ENCODE data around the gene SPRED1.

SPRED1 gene

GRCh38 chr15:38252481-38253350, at the start of gene SPRED1:
TSS of gene SPRED1 (plus strand) at chr15:38252836. CDS start at chr15:38253186, 350 bp downstream.
- peak; percentile 35 for DNase-seq (ENCODE audit: low spot score)

- no peak for DNase-seq (ENCODE audit: low spot score)
Observed at GRCh38 chr15:38205526-38206272, 46.9 kb upstream of the SPRED1 start.

DNA sequence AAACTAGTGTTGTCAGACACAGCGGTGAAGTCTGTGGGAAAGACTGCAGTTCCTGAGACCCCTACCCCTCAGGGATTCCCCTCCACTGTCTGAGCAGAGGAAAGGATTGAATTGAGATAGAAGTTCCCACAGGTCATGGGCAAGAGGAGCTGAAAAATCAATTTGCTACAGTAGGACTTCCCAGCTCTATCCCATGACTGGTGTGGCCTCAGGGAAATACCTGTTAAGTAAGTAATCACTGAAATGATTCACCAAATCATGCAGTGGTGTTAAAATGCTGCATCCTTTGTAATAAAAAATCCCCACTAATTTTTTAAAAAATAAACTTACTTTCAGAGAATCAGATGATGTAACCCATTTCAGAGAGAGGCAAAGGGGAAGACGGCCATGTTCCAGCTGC, 45.0 kb upstream of the SPRED1 start:
- DNase-seq (ENCODE audit: low spot score), result no peak

DNA sequence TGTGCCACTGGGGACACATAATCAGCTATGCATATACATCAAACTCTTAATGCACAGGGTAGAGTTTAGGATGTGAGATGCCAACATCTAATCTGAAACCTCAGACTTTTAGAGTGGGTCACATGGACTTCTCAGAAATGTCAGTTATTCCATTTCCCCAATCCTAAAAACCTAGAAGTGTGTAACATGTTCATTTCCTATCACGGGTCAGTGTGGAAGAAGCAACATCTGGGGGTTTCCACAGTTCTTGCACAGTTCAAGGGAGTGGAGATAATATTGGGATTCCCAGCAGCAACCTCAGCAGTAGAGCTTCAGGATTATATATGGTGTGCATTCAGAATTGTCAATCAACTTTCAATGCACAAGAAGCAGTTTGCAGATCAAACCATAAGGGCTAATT, 44.4 kb upstream of the SPRED1 start:
- DNase-seq (ENCODE audit: low spot score), result no peak

DNA sequence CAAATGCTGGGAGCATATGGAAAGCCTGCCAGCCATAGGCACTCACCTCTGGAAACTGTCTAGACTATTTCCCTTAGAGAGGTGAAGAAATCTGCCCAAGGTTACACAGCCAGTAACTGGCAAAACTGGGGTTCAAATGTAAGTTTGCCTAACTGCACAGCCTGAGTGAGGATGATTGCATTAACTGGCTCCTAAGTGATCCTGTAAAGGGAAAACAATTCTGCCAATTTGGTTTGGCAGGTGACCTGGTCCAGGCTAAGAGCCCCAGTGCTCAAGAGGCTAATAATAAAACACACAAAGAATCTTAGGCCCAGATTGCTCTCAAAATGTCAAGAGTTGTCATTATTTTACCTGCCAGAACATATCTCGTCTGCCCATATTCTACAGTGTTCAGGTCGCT, 43.9 kb upstream of the SPRED1 start:
- no peak for DNase-seq (ENCODE audit: low spot score)

- DNase-seq (ENCODE audit: low spot score), result no peak
Observed at GRCh38 chr15:38211249-38211648, 41.4 kb upstream of the SPRED1 start.

- DNase-seq (ENCODE audit: low spot score), result no peak
Observed at GRCh38 chr15:38211811-38212210, 40.8 kb upstream of the SPRED1 start.

DNA sequence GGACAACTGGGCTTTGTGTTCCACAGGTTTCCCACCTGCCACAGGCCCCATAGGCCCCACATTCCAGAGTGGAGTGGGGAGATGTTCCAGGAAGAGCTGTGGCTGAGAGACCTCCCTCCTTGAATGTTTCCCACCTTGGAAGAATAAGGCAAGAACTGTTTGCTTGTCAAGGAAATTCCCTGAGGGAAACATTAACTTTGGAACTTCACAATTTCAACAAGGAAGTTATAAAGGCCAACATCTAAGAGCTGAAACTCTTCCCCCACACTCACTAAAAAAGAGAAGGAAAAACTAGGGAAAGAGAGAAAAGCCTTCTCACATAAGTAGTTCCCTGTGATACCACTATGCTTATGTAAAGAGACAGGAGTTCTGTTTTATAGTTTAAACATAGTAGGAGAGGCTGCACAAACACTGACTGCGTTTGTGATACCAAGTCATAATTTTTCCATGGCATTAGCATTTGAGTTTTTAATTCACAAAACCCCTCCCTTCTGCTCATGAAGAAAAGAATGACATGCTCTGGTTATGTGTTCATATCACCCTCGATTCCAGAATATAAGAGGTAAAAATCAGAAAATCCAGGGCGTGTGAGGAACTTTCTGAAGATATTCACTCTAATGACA, 39.8 kb upstream of the SPRED1 start:
- DNase-seq (ENCODE audit: low spot score), result no peak

DNA sequence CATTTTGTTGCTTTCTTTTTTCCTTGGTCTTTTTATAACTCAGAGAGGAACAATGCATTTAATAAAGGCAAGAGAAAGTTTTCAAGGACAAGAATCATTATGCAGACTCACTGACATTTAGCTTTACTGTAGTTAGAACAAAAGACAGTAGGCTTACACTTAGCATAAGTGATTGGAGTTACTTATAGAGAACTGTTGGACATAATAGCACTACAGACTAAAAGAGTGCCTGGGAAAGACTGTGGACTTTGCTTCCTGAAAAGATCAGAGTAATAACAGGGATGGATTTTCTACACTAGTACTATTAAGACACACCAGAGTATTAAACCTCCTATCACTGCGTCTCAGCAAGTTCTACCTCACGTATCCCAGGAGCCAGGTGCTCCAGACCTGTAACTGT, 39.3 kb upstream of the SPRED1 start:
- no peak for DNase-seq (ENCODE audit: low spot score)

- DNase-seq (ENCODE audit: low spot score), result no peak
Observed at GRCh38 chr15:38215707-38216106, 36.9 kb upstream of the SPRED1 start.

DNA sequence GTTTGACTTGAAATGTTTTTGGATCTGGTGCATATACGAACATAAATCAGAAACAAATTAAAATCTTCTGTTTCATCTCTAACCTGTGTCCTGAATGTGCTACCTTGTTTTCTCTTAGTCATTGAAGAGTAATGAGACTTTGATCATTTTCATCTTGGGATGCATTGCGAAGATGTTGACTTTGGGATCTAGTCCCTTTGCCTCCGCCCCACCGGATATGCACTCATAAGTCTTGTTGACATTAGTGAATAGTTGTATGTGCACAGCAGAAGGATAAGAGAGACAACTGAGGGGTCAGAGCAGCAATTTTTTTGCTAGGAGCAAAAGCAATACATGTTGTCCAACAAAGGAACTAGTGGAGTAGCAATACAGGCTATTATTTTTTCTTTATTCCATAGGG, 35.9 kb upstream of the SPRED1 start:
- DNase-seq (ENCODE audit: low spot score), result no peak

DNA sequence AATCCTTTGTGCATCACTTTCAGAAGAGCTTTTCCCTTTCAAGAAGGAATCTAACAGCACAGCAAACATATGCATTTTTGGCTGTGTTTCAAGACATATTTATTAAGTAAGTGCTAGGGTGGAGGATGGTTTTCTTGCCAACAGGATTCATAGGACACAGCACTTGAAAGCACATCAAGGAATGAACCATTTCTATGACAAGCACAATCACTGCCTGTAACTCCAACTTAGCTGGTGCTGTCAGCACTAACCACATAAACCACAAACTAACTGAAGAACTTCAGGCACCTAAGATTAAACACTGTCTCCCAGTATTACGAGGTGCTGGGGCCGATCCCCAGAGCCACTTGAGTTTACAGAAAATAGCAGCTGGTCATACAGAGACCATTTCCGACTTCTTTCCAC, 35.4 kb upstream of the SPRED1 start:
- no peak for DNase-seq (ENCODE audit: low spot score)

DNA sequence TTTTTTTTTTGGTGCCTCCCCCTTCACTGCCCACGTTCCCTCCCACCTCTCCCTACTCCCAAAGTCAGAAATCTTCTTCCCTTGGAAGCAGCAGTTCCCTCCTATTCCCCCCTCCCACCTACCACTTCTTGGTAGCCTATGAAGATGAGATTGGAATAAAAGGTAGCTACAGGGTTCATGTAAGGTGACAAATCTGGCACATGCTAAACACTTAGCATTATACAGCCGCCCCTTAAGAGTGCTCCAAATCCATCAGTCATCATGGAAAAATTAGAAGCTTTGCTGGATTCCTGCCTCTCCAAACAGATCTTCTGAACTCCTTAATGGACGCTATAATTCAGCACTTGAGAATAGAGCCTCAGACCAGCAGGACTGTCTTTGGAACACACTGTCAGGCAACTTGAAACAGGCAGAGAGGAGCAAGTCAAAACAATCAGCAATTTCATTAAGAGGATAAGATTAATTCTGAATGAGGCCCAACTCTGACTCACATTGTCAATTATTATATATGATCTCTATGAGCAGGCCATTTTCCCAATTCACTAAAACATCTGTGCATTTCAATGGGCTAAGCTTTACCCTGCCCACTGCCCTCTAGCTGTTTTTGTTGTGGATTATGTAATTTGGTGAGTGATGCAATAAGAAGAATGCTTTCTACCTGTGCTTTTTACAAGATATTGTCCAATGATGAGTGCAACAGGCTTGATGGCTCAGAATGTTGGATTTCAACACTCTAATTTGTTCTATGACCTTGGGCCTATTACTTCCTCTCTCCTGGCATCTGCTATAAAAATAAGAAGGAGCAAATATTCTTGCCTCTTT, 34.6 kb upstream of the SPRED1 start:
- DNase-seq (ENCODE audit: low spot score), result no peak

DNA sequence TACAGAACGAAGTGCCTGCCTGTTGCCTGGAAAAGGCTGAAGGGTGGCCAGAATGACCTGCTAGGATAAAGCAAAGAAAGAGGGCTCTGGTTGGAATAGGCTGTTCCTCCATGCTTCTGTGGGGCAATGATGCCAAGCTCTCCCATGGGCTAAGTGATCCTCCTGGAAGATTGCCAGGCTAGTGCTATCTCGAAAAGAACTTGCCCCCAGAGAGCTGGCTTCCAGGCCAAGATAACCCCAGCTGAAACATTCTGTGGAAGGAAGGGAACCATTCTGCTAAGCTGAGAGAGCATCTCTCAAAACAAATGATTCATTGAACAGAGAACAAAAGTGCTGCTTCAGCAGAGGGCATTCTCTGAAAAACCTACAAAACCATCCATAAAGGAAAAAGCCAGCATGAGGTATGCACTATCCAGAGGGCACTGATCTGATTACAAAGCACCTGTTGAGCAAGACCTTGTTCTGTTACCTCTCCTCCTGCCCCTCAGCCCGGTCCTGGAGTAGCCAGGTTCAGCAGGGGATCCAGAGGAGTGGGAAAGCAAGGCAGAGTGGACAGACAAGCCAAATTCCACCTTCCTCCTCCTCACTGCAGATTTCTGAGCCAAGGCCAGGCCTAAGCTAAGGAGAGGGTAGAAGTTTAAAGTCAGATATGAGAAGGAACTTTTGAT, 31.9 kb upstream of the SPRED1 start:
- no peak for DNase-seq (ENCODE audit: low spot score)

- no peak for DNase-seq (ENCODE audit: low spot score)
Observed at GRCh38 chr15:38224486-38224885, 28.1 kb upstream of the SPRED1 start.

DNA sequence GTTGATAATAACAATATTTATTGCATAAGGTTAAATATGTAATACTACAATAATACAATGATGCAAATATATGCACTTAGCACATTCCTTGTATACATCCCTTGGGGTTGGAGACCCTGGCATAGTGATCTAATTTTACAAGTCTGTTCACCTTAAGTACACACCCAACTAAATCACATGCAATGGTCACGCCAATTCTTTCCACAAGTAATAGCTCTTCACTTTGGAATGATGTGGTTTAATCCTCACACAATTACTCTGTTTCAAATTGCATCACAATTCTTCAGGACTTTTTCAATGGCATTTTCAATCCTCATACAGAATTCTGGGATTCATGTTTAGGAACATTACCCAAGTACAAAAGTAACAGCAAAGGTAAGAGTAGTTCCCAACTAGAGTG, 27.3 kb upstream of the SPRED1 start:
- no peak for DNase-seq (ENCODE audit: low spot score)

DNA sequence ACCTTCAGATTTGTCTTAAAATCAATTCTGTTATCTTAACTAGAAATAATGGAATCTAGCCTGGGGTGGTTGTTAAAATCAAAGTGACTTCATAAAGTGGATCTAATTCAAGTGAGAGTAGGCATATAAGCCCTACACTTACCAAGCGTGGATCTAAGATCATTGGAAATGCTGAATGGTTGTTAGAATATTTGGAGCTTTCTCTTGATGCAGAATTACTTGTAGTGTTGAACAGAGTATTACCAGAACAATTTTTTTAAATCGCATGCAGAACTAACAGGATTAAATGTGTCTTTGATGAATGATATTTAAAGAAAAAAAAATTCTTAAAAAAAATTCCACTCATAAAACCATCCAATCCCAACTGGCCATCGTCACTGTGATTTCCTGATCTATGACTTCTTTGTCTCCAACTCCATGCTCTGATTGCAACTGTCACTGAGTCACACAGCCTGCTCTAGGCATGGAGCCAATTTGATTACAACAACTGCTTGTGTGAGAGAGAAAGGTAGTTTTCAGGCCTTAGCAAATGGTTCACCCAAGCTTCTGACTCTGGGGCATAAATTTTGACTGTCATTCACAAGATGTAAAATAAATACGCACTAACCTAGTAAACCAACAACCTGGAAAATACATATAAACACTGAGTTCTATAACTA, 25.9 kb upstream of the SPRED1 start:
- DNase-seq (ENCODE audit: low spot score), result no peak

DNA sequence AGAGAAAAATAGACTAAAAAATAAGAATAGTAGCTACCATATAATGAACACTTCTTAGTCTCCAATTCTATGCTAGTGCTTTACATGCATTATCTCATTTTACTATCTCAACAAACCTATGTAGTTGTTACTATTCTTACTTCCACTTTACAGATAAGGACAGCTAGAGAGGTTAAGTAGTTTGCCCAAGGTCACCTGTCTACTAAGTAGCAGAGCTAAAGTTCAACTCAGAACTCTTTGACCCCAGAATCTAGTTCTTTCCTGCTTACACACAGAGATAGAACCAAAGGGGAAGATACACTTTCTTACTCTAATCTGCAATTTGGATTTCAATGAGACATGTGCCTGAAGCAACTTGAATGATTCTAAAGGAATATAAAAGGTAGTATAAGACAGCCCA, 24.7 kb upstream of the SPRED1 start:
- no peak for DNase-seq (ENCODE audit: low spot score)

- DNase-seq (ENCODE audit: low spot score), result no peak
Observed at GRCh38 chr15:38228618-38229017, 24.0 kb upstream of the SPRED1 start.

DNA sequence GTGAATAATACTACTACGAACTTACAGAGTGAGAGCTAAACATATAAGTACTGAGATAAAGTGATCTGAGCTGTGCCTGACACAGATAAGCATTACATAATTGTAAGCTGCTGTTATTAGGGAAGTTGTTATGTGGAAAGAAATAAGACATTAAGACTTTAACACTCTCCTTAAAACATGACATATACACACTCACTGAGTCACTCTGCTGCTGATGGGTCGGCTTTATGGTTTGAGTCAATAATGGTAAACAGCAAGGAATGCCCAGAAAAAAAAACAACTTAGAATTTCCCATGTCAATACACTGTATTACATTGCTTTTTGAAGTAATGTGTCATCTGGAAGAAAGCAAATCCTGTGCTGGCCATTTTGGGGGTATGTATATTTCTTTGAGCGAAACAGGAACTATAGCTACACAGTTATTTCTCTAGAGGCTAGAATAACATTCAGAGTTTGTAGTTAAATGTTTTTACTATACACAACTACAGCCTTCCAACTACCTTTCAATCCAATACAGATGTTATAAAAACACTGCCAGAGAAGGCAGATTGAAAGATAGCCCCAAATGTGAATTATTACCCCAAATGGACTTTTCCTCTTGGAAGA, 22.8 kb upstream of the SPRED1 start:
- no peak for DNase-seq (ENCODE audit: low spot score)

DNA sequence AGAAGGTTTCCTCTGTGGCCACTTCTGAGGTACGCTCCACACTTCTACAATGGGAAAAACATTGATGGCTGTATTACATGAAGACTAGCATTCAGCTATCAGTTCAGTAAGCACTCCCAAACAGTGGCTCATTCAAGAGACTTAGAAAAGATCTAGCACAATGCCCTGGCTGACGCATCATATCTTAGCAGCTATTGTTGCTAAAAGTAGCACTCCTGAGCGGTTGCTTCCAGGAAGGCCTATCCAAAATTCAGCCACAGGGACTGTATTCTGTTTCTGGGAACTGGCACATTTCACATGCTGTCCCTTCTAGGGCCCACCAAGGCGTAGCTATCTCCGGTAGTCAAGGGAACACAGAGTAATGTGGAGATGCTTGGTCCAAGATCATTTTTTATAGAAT, 21.2 kb upstream of the SPRED1 start:
- no peak for DNase-seq (ENCODE audit: low spot score)

All from iPS-NIHi11 (cell line).